ENCODE data around the gene KLK5. TPM values are rescaled to one million over a fixed set of nuclear protein-coding genes. Genes with fewer than 3 reads are reported as not detected.
A peak's percentile ranks its signal among the peaks of the same experiment; 100 is the strongest.

The KLK5 gene
- polyA plus RNA-seq, 1 donor (not counting 4 experiments of a cell fraction or from before 2014, with no cell fraction given), result 477 TPM

- peak; percentile 78 for FAIRE-seq
- DNase-seq (ENCODE audit: low read depth, low spot score), result no peak
These were observed 27.1 kb downstream of the KLK5 start for GRCh38 chr19:50925734-50926133.

GRCh38 chr19:50924586-50924985 lies 28.3 kb downstream of the KLK5 start:
- FAIRE-seq (no peak), DNase-seq (ENCODE audit: low read depth, low spot score) (no peak)
- no peak overlapping the region for H3K9ac ChIP-seq (ENCODE audit: control insufficient read depth, extremely low read depth, insufficient read depth, low read length)
- no peak overlapping the region for H3K4me3 ChIP-seq (ENCODE audit: control insufficient read depth in 2 of 3, extremely low read depth in 1 of 3, insufficient read depth in 2 of 3, low read depth in 1 of 3, low read length in 3 of 3)
- H3K36me3 ChIP-seq (ENCODE audit: control insufficient read depth in 2 of 2, extremely low read depth in 1 of 2, insufficient read depth in 2 of 2, low read length in 2 of 2), result no peaks in the 10 kb centered on the region
- no peaks in the 10 kb centered on the region for H3K79me2 ChIP-seq (ENCODE audit: control insufficient read depth, insufficient read depth, low read length)
- no peak overlapping the region for H3K27ac ChIP-seq (ENCODE audit: control insufficient read depth, insufficient read depth, low read length)
- TF ChIP-seq, protein P1, sequence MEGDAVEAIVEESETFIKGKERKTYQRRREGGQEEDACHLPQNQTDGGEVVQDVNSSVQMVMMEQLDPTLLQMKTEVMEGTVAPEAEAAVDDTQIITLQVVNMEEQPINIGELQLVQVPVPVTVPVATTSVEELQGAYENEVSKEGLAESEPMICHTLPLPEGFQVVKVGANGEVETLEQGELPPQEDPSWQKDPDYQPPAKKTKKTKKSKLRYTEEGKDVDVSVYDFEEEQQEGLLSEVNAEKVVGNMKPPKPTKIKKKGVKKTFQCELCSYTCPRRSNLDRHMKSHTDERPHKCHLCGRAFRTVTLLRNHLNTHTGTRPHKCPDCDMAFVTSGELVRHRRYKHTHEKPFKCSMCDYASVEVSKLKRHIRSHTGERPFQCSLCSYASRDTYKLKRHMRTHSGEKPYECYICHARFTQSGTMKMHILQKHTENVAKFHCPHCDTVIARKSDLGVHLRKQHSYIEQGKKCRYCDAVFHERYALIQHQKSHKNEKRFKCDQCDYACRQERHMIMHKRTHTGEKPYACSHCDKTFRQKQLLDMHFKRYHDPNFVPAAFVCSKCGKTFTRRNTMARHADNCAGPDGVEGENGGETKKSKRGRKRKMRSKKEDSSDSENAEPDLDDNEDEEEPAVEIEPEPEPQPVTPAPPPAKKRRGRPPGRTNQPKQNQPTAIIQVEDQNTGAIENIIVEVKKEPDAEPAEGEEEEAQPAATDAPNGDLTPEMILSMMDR (optimal IDR thresholded peaks at IDR 0.05 in 1 of 3, IDR thresholded peaks at IDR 0.05 in 1 of 3, conservative IDR thresholded peaks at IDR 0.05 in 1 of 3; ENCODE audit: extremely low read depth in 1 of 3, insufficient read depth in 2 of 3, low read length in 3 of 3), result no peak
- no peak for TF ChIP-seq EZH2 (IDR thresholded peaks at IDR 0.05; ENCODE audit: low read length)
- no peaks in the 10 kb centered on the region for H3K27me3 ChIP-seq (ENCODE audit: control insufficient read depth, extremely low read depth, insufficient read depth, low read length)
- no peaks in the 10 kb centered on the region for H3K9me3 ChIP-seq (ENCODE audit: control insufficient read depth, low read depth, low read length)
- H2AFZ ChIP-seq (ENCODE audit: control insufficient read depth, low read length), result no peak overlapping the region
- peaks cover 21% of the 10 kb centered on the region for H3K4me1 ChIP-seq (ENCODE audit: control insufficient read depth, extremely low read depth, insufficient read depth, low read length)
- H3K9me1 ChIP-seq (ENCODE audit: control insufficient read depth, extremely low read depth, insufficient read depth, low read length), result no peaks in the 10 kb centered on the region
- dilution Hi-C loops (cut with MboI; ENCODE audit: extremely low pct_ligation_motif_present, low sequenced_read_pairs), result no loop called here
- H3K4me2 ChIP-seq (ENCODE audit: control insufficient read depth, extremely low read depth, insufficient read depth, low read depth, low read length), result no peak overlapping the region
- H4K20me1 ChIP-seq (ENCODE audit: control insufficient read depth, extremely low read depth, insufficient read depth, low read length), result no peaks in the 10 kb centered on the region

More at GRCh38 chr19:50925734-50926133, 27.1 kb downstream of the KLK5 start:
- Histone ChIP-seq H3K9ac (ENCODE audit: control insufficient read depth, extremely low read depth, insufficient read depth, low read length) (no peak overlapping the region), H3K9me1 (ENCODE audit: control insufficient read depth, extremely low read depth, insufficient read depth, low read length) (no peaks in the 10 kb centered on the region), H2AFZ (ENCODE audit: control insufficient read depth, low read length) (no peak overlapping the region), H3K36me3 (ENCODE audit: control insufficient read depth in 2 of 2, extremely low read depth in 1 of 2, insufficient read depth in 2 of 2, low read length in 2 of 2) (no peaks in the 10 kb centered on the region), H3K9me3 (ENCODE audit: control insufficient read depth, low read depth, low read length) (no peaks in the 10 kb centered on the region), H3K27me3 (ENCODE audit: control insufficient read depth, extremely low read depth, insufficient read depth, low read length) (no peaks in the 10 kb centered on the region), H3K4me1 (ENCODE audit: control insufficient read depth, extremely low read depth, insufficient read depth, low read length) (peaks cover 27% of the 10 kb centered on the region), H4K20me1 (ENCODE audit: control insufficient read depth, extremely low read depth, insufficient read depth, low read length) (no peaks in the 10 kb centered on the region), H3K27ac (ENCODE audit: control insufficient read depth, insufficient read depth, low read length) (no peak overlapping the region), H3K79me2 (ENCODE audit: control insufficient read depth, insufficient read depth, low read length) (no peaks in the 10 kb centered on the region), H3K4me2 (ENCODE audit: control insufficient read depth, extremely low read depth, insufficient read depth, low read depth, low read length) (no peak overlapping the region), H3K4me3 (ENCODE audit: control insufficient read depth in 2 of 3, extremely low read depth in 1 of 3, insufficient read depth in 2 of 3, low read depth in 1 of 3, low read length in 3 of 3) (no peak overlapping the region)
- no peak for TF ChIP-seq EZH2 (IDR thresholded peaks at IDR 0.05; ENCODE audit: low read length)
- TF ChIP-seq, protein P1 (optimal IDR thresholded peaks at IDR 0.05 in 1 of 3, IDR thresholded peaks at IDR 0.05 in 1 of 3, conservative IDR thresholded peaks at IDR 0.05 in 1 of 3; ENCODE audit: extremely low read depth in 1 of 3, insufficient read depth in 2 of 3, low read length in 3 of 3), result no peak
- dilution Hi-C loops (cut with MboI; ENCODE audit: extremely low pct_ligation_motif_present, low sequenced_read_pairs), result no loop called here

Data from keratinocyte (primary cell).